Hematopoietic multipotent progenitor cell treated with erythropoietin and hydrocortisone succinate and interleukin-3 and kit ligand, for 15 days (in vitro differentiated cells): ENCODE results near the gene GRIA3.
"Not testable (repeated sequence)": the region's sequence is repeated elsewhere in the genome, so short reads cannot be mapped to it uniquely, and the experiment has no call there.

Source experiments
- DNase-seq: peaks from one replicate; pipeline ENCODE4 v3.0.0-alpha.2; 2015; ENCODE audit warnings: low spot score

GRIA3 gene

DNA sequence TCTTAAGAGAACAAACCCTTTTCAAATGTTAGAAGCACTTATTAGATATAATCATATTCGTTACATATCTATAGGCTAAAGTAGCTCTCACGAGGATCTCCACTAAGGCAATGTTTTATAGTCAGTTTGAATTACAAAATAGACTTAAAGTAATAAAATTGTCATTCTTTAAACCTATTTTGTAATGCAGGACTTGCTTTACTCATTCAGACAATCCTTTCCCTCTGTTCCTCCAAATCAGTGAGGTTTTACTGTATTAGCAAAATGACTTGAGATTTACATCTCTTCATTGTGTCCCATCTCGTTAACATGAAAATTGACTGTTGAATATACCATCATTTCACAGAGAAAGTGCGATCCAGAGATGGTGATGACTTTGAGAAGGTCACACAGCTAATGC, 284.4 kb downstream of the GRIA3 start:
- no peak for DNase-seq

- DNase-seq: no peak
Observed at GRCh38 chrX:123475068-123475724, 291.1 kb downstream of the GRIA3 start.

DNA sequence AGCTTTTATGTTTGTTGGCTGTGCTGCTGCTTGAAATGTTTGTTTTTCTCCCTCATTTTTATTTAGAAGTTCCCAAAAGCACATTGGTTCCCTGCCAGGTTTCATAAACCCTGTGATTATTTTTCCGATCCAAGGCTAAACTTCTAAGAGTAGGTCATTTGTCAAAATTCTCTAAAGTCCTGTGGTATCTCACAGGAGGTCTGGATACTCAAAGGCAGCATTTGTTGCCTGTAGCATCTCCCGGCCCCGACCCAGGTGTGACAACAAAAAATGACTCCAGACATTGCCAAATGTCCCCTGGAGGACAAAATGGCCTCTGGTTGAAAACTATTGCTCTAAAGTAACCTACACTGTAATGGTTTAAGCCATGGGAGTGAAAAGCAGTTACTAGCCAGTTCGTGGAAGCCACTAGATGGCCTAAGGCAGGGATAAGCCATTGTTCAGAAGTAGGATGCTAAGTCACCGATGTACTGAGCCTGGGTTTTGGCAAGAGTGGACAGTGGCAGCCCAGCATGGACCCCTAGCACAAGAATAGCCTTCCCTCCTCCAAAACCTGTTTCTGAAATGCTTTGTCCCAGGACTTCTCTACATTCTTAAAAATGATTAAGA, 292.6 kb downstream of the GRIA3 start:
- no peak for DNase-seq

GRCh38 chrX:123477673-123478072, 293.6 kb downstream of the GRIA3 start:
- DNase-seq: no peak

- DNase-seq: no peak
Observed at GRCh38 chrX:123481913-123482851, 298.1 kb downstream of the GRIA3 start.

DNA sequence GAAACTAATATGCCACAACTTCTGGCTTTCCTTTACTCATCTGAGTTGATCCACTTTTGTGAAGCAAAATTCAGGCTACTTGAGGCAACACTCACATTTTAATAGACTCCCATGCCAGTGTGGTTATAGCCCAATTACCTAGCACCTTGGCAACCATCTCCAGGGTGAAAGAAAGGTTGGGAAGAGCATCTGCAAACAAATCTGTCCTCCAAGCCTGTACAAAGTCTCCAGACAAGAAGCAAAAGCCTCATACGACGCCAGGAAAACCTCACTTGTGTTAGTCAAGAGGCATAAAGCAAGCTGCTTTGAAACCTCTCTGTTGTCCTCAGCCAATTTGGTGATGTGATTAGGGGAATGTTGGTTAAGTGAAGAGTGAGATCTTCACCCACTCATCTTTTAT, 302.2 kb downstream of the GRIA3 start:
- no peak for DNase-seq

GRCh38 chrX:123487236-123487635, 303.2 kb downstream of the GRIA3 start:
- no peak for DNase-seq

- no peak for DNase-seq
Observed at GRCh38 chrX:123487669-123488068, 303.6 kb downstream of the GRIA3 start.

DNA sequence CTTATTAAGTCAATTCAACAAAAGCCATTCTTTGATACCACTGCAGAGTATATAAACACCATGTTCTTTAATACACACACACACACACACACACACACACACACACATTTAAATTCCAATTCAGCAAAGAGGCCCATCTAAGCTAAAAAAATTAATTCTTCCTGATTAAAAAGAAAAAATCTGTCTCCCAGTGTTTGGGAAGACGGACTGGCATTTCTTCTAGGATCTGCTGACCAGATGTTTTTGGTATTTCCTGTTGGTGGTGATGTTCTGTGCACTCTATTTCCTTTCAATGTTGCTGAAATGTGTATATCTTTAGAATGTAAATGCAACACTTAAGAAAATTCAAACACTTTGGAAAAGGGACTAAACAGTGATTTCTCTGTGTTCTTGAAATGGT, 304.9 kb downstream of the GRIA3 start:
- DNase-seq: no peak

DNA sequence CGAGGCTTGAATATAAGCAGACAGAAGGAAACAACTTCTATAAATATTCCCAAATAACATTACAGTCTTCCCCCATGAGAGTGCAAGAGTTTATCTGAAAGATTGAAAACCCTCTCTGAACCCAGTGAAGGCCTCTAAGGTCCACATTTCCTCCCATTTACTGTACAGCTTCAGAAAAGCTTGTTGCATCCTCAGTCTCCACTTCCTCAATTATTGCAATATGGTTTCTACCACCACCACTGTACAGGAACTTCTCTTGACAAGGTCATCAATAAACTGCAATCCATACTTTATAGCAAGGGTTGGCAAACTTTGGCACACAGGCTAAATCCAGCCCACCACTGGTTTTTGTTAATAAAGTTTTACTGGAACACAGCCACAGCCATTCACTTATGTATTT, 309.8 kb downstream of the GRIA3 start:
- DNase-seq: no peak

GRCh38 chrX:123499787-123500186, 315.7 kb downstream of the GRIA3 start:
- no peak for DNase-seq

DNA sequence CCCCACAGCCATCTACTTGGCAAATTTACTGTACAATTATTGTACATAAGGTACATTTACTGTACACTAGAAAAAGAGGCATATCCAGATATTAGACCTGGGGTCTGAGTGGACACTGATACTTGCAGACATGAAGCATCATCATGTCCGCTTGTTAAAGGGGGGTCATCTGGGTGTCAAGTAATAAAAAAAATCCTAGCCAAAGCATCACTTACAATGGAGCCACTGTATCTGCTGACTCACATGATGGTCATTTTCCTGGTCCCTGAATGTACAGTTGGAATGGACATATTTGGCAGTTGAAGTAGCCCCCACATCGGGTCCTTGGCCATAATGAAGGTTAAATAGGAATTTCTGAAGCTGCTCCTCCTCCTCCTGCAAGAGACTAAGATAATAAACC, 320.0 kb downstream of the GRIA3 start:
- DNase-seq: no peak

DNA sequence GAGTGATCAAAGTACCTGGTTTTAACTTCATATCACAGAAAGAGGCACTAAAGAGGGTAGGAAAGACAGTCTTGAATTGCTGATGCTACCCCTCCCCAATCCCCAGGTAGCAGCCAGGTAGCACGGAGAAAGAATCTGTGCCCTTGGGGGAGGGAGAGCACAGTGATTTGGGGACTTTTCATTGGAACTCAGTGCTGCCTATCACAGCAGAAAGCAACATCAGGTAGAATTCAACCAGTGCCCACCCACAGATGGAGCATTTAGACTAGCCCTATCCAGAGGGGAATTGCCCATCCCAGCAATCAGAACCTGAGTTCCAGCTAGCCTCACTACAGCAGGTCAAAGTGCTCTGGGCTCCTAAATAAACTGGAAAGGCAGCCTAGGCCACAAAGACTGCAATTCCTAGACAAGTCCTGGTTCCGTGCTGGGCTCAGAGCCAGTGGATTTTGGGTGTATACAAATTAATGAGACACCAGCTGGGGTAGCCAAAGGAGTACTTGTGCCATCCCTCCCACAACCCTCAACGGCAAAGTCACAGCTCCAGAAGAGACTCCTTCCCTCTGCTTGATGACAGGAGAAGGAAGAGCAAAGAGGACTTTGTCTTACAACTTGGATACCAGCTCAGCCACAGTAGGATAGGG, 320.7 kb downstream of the GRIA3 start:
- DNase-seq: no peak

GRCh38 chrX:123513585-123514278, 329.7 kb downstream of the GRIA3 start:
- no peak for DNase-seq

GRCh38 chrX:123514279-123514640, 330.2 kb downstream of the GRIA3 start:
- DNase-seq: not testable (repeated sequence)

GRCh38 chrX:123518791-123519190, 334.7 kb downstream of the GRIA3 start:
- DNase-seq: no peak

GRCh38 chrX:123525123-123525725, 341.1 kb downstream of the GRIA3 start:
- no peak for DNase-seq

DNA sequence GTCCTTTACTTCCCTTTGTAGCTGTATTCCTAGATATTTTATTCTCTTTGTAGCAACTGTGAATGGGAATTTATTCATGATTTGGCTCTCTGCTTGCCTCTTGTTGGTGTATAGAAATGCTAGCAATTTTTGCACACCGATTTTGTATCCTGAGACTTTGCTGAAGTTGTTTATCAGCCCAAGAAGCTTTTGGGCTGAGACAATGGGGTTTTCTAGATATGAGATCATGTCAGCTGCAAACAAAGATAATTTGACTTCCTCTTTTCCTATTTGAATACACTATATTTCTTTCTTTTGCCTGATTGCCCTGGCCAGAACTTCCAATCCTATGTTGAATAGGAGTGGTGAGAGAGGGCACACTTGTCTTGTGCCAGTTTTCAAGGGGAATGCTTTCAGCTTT, 346.6 kb downstream of the GRIA3 start:
- not testable (repeated sequence) for DNase-seq
